Endothelial cell of umbilical vein (primary cell): ENCODE results near the gene APC2. TPM values are rescaled to one million over a fixed set of nuclear protein-coding genes. Genes with fewer than 3 reads are reported as not detected.

Source experiments
- BruUV-seq: library from RNA; stranded (reverse); fragments of 400-500 nt; replicated peaks from 2 replicates; lab custom pipeline; 2021; lab: Mats Ljungman, UMichigan
- CTCF ChIA-PET: fragments of 300-600, 350-600 bp; sonication (Branson Sonifier 250); formaldehyde crosslinking; loops from one replicate; lab custom pipeline; 2021; ENCODE audit warnings: antibody characterized with exemption, inconsistent platforms; lab: Charles Lee
- POLR2A ChIA-PET: fragments of 300-600, 350-600 bp; sonication (Branson Sonifier 250); formaldehyde crosslinking; loops from one replicate; lab custom pipeline; 2021; ENCODE audit warnings: antibody characterized with exemption, inconsistent platforms; lab: Charles Lee
- DNase-seq: peaks from one replicate; pipeline ENCODE4 v3.0.0-alpha.2; 2011; ENCODE audit warnings: low read depth, low spot score
- FAIRE-seq: peaks from 2 replicates; lab custom pipeline; 2011; peaks lifted over from hg19 to GRCh38; lab: Jason Lieb, UNC
- H2AFZ ChIP-seq: 2 replicates; pipeline ENCODE4 v1.6.0; 2012; ENCODE audit warnings: low read depth, low read length, control low read depth, inconsistent platforms
- H3K27ac ChIP-seq: 2 replicates; pipeline ENCODE4 v1.5.1; 2011; ENCODE audit warnings: low read depth, mild to moderate bottlenecking, control low read depth, low read length, moderate library complexity; ENCODE audit not compliant: insufficient read depth
- H3K27me3 ChIP-seq, 2 experiments: 2 replicates each; pipeline versions ENCODE4 v1.6.0 to v1.6.1; 2011; ENCODE audit warnings: low read length in 2 of 2, mixed read lengths in 1 of 2; ENCODE audit not compliant: control insufficient read depth in 2 of 2, insufficient read depth in 2 of 2
- H3K36me3 ChIP-seq, 2 experiments: 2 replicates in 1 of 2; 3 replicates in 1 of 2; pipeline ENCODE4 v1.5.1; 2011; ENCODE audit warnings: low read length in 2 of 2, mild to moderate bottlenecking in 1 of 2, moderate library complexity in 1 of 2; ENCODE audit not compliant: control insufficient read depth in 2 of 2, insufficient read depth in 2 of 2; ENCODE audit errors: extremely low read depth in 1 of 2
- H3K4me1 ChIP-seq: 3 replicates; pipeline ENCODE4 v1.5.1; 2011; ENCODE audit warnings: mild to moderate bottlenecking, low read length; ENCODE audit not compliant: control insufficient read depth, insufficient read depth; ENCODE audit errors: extremely low read depth
- H3K4me2 ChIP-seq: 2 replicates; pipeline ENCODE4 v1.6.1; 2011; ENCODE audit warnings: low read length, control low read depth, mixed read lengths; ENCODE audit not compliant: insufficient read depth
- H3K4me3 ChIP-seq, 3 experiments: fragments of 200-600 bp in 1 of 3; sonication (generic), shearing (Covaris generic) in 1 of 3; replicated peaks in 1 of 3; 2 replicates each; pipeline ENCODE4 v1.5.1; 2011 to 2016; ENCODE audit warnings: control low read depth in 3 of 3, low read length in 3 of 3, mild to moderate bottlenecking in 2 of 3, inconsistent platforms in 1 of 3, low read depth in 1 of 3, moderate library complexity in 1 of 3; ENCODE audit not compliant: insufficient read depth in 1 of 3
- H3K79me2 ChIP-seq: 2 replicates; pipeline ENCODE4 v1.6.0; 2012; ENCODE audit warnings: low read length, inconsistent platforms; ENCODE audit not compliant: control insufficient read depth, insufficient read depth
- H3K9ac ChIP-seq: replicated peaks from 2 replicates; pipeline ENCODE3; 2011; ENCODE audit warnings: low read length, control low read depth; ENCODE audit not compliant: insufficient read depth; ENCODE audit errors: extremely low read depth
- H3K9me1 ChIP-seq: replicated peaks from 3 replicates; pipeline ENCODE4 v1.6.0; 2011; ENCODE audit warnings: mild to moderate bottlenecking, low read length; ENCODE audit not compliant: control insufficient read depth, insufficient read depth; ENCODE audit errors: extremely low read depth
- H3K9me3 ChIP-seq: replicated peaks from 2 replicates; pipeline ENCODE4 v1.5.1; 2012; ENCODE audit warnings: low read length, inconsistent platforms; ENCODE audit not compliant: control insufficient read depth, insufficient read depth
- H4K20me1 ChIP-seq: replicated peaks from 2 replicates; pipeline ENCODE3; 2011; ENCODE audit warnings: mild to moderate bottlenecking, low read length; ENCODE audit not compliant: control insufficient read depth, insufficient read depth; ENCODE audit errors: extremely low read depth
- CTCF ChIP-seq, 2 donors: IDR thresholded peaks; 1 replicate in 1 of 2; 2 replicates in 1 of 2; pipeline ENCODE4 v1.5.1; 2011; ENCODE audit warnings: low read length in 2 of 2, mild to moderate bottlenecking in 2 of 2, moderate library complexity in 2 of 2, control low read depth in 1 of 2, inconsistent platforms in 1 of 2, low read depth in 1 of 2; ENCODE audit not compliant: insufficient read depth in 1 of 2; ENCODE audit errors: extremely low read depth in 1 of 2
- EZH2 ChIP-seq: IDR thresholded peaks from 2 replicates; pipeline ENCODE4 v1.6.1; 2012; ENCODE audit warnings: borderline replicate concordance, low read depth, mild to moderate bottlenecking, moderate library complexity, low read length, inconsistent platforms; ENCODE audit not compliant: severe bottlenecking
- FOS ChIP-seq: IDR thresholded peaks from 2 replicates; pipeline ENCODE4 v1.6.1; 2011; ENCODE audit warnings: mild to moderate bottlenecking, low read length, moderate library complexity, borderline replicate concordance; ENCODE audit not compliant: insufficient read depth
- JUN ChIP-seq: IDR thresholded peaks from 2 replicates; pipeline ENCODE4 v1.6.1; 2011; ENCODE audit warnings: borderline replicate concordance, low read depth; ENCODE audit not compliant: insufficient read length, insufficient read depth
- MAX ChIP-seq: IDR thresholded peaks from 2 replicates; pipeline ENCODE4 v1.6.1; 2011; ENCODE audit not compliant: insufficient read depth, insufficient read length
- MYC ChIP-seq: IDR thresholded peaks from one replicate; pipeline ENCODE4 v1.6.1; 2011; ENCODE audit warnings: mild to moderate bottlenecking, low read depth, low read length
- POLR2A ChIP-seq: IDR thresholded peaks from 2 replicates; pipeline ENCODE4 v1.6.1; 2012; ENCODE audit warnings: low read depth, mild to moderate bottlenecking, control low read depth, low read length
- POLR2AphosphoS5 ChIP-seq: IDR thresholded peaks from 2 replicates; pipeline ENCODE4 v1.6.1; 2012; ENCODE audit warnings: low read depth, mild to moderate bottlenecking, control low read depth, low read length, moderate library complexity; ENCODE audit not compliant: insufficient read depth
- dilution Hi-C: fragments of 300-500 bp; cut with MboI; formaldehyde crosslinking; loops from one replicate; pipeline ENCODE4 v1.15.0; 2019; ENCODE audit warnings: low sequenced_read_pairs; ENCODE audit not compliant: extremely low pct_ligation_motif_present
- intact Hi-C: fragments of 100-400 bp; cut with micrococcal nuclease; formaldehyde crosslinking; loops from one replicate; pipeline ENCODE4 v1.10.0; 2022
- polyA plus RNA-seq, 4 experiments: library from polyadenylated mRNA; depleted of rRNA in 3 of 4; stranded (reverse) in 3 of 4; unstranded in 1 of 4; fragments of >200 nt; gene quantifications; 2 replicates each; pipeline versions ENCODE4 v1.2.1 to v1.2.3, GENCODE V29; 2011 to 2012; ENCODE audit warnings: missing spikeins in 1 of 4
- total RNA-seq: library from RNA; stranded (reverse); gene quantifications from 2 replicates; pipeline ENCODE4 v1.2.3, GENCODE V29; 2021

Gene APC2
- total and polyA plus RNA-seq, 2 donors (not counting 3 experiments of a cell fraction or from before 2014, with no cell fraction given): 0.01 to 0.04 TPM

GRCh38 chr19:1468821-1469254, 18.9 kb downstream of the APC2 start:
- intact Hi-C loops (no loop called here), dilution Hi-C loops (no loop called here)
- ChIA-PET CTCF (interaction anchor here (3.6 kb wide), 1 partner anchor 24 kb away, joined by 11 read pairs; no protein-coding TSS in a partner anchor), POLR2A (no interaction called here)
- Histone ChIP-seq H3K27ac (no peak overlapping the region), H3K9me3 (no peaks in the 10 kb centered on the region), H3K27me3 (peaks cover 44 to 83% of the 10 kb centered on the region in 2 experiments), H3K79me2 (no peaks in the 10 kb centered on the region), H3K9ac (no peak overlapping the region), H3K4me3 (no peak overlapping the region), H3K4me2 (no peak overlapping the region), H3K4me1 (peaks cover 5% of the 10 kb centered on the region), H2AFZ (no peak overlapping the region), H3K36me3 (no peaks in the 10 kb centered on the region), H3K9me1 (no peaks in the 10 kb centered on the region), H4K20me1 (no peaks in the 10 kb centered on the region)
- peak in 1 of 2 donors; percentile 13 for TF ChIP-seq CTCF (IDR thresholded peaks at IDR 0.05; ENCODE audit: extremely low read depth in 1 of 2, insufficient read depth in 1 of 2, low read depth in 1 of 2, low read length in 2 of 2)
- no peak for TF ChIP-seq EZH2
- DNase-seq (no peak), FAIRE-seq (no peak)
- no TSS peak for BruUV-seq

GRCh38 chr19:1469255-1470054, 19.5 kb downstream of the APC2 start:
- H3K4me1 ChIP-seq: peaks cover 5% of the 10 kb centered on the region
- no peak overlapping the region for H3K9ac ChIP-seq
- H2AFZ ChIP-seq: no peak overlapping the region
- DNase-seq (no peak), FAIRE-seq (no peak)
- no peak for TF ChIP-seq MYC
- no peak for TF ChIP-seq POLR2A
- TF ChIP-seq CTCF (IDR thresholded peaks at IDR 0.05; ENCODE audit: extremely low read depth in 1 of 2, insufficient read depth in 1 of 2, low read depth in 1 of 2, low read length in 2 of 2): no peak
- no peak for TF ChIP-seq EZH2
- no peak for TF ChIP-seq JUN
- TF ChIP-seq MAX: no peak
- TF ChIP-seq POLR2AphosphoS5: no peak
- TF ChIP-seq FOS: no peak
- H3K79me2 ChIP-seq: no peaks in the 10 kb centered on the region
- H3K9me1 ChIP-seq: no peaks in the 10 kb centered on the region
- POLR2A ChIA-PET: no interaction called here
- dilution Hi-C loops: no loop called here
- H3K9me3 ChIP-seq: no peaks in the 10 kb centered on the region
- H3K27me3 ChIP-seq: peaks cover 44 to 83% of the 10 kb centered on the region in 2 experiments
- H3K36me3 ChIP-seq: no peaks in the 10 kb centered on the region
- no peak overlapping the region for H3K4me2 ChIP-seq
- no TSS peak for BruUV-seq
- no peak overlapping the region for H3K4me3 ChIP-seq
- intact Hi-C loops: loop anchor here (2.0 kb wide), 1 partner anchor 21 kb away; the partner anchor contains the start of genes PCSK4 and REEP6
- CTCF ChIA-PET: interaction anchor here (3.6 kb wide), 1 partner anchor 25 kb away, joined by 11 read pairs; no protein-coding TSS in a partner anchor
- H4K20me1 ChIP-seq: no peaks in the 10 kb centered on the region
- no peak overlapping the region for H3K27ac ChIP-seq
